Measurements from ENCODE around the gene GDPD4. TPM values are rescaled to one million over a fixed set of nuclear protein-coding genes. Genes with fewer than 3 reads are reported as not detected.

GDPD4 gene
- total and polyA plus RNA-seq, 9 of the 15 experiments (the other 6 are each of a cell fraction or from before 2014, with no cell fraction given) = 0.40 TPM; not detected in 8

GRCh38 chr11:77201370-77201769 lies 100.1 kb downstream of the GDPD4 start:
- H3K27ac ChIP-seq (ENCODE audit: extremely low read depth, low read depth, low read length) = no peak overlapping the region
- H3K4me1 ChIP-seq (replicated peaks in 1 of 2; ENCODE audit: control insufficient read depth in 2 of 2, insufficient read depth in 2 of 2, low read length in 2 of 2) = peaks cover 2 to 8% of the 10 kb centered on the region in 2 experiments; a peak in 3 of 5 replicates
- H3K9ac ChIP-seq (ENCODE audit: insufficient read depth in 1 of 2, low read depth in 2 of 2, low read length in 2 of 2) = no peak overlapping the region; a peak in 1 of 4 replicates
- H3K79me2 ChIP-seq (ENCODE audit: control insufficient read depth, insufficient read depth, low read length) = no peaks in the 10 kb centered on the region
- ATAC-seq (no peak), DNase-seq (ENCODE audit: extremely low read depth in 1 of 4, low spot score in 3 of 4) (no peak), FAIRE-seq (no peak)
- H3K9me3 ChIP-seq (replicated peaks; ENCODE audit: control insufficient read depth, insufficient read depth, low read depth, low read length) = no peaks in the 10 kb centered on the region
- no peaks in the 10 kb centered on the region for H3K36me3 ChIP-seq (ENCODE audit: control insufficient read depth, insufficient read depth, low read length)
- WGBS (ENCODE audit: insufficient coverage, low coverage, missing lambda C conversion rate) = 3% methylated on average over 11 of the region's 11 CpGs
- CTCF ChIA-PET (ENCODE audit: low intra/inter-chr PET ratio) = no interaction called here
- H2AFZ ChIP-seq (ENCODE audit: low read depth, low read length) = no peak overlapping the region
- H3K4me3 ChIP-seq = no peak overlapping the region
- no TSS peak for BruUV-seq (replicated peaks)
- in situ Hi-C loops (cut with MboI) (no loop called here), intact Hi-C loops (cut with micrococcal nuclease) (no loop called here)
- H3K9me1 ChIP-seq (ENCODE audit: control insufficient read depth, insufficient read depth, low read length) = peaks cover 2% of the 10 kb centered on the region
- no peak overlapping the region for H3K4me2 ChIP-seq (ENCODE audit: insufficient read depth, low read length)
- H4K20me1 ChIP-seq (replicated peaks; ENCODE audit: control insufficient read depth, insufficient read depth, low read length) = no peaks in the 10 kb centered on the region; the same call in 1 of the 2 replicates
- POLR2A ChIA-PET = no interaction called here
- H3K27me3 ChIP-seq (ENCODE audit: control insufficient read depth in 2 of 2, insufficient read depth in 2 of 2, low read length in 2 of 2) = peaks cover 7 to 58% of the 10 kb centered on the region in 2 experiments; a peak in 4 of 5 replicates
- TF ChIP-seq ZNF134 (CRISPR knock-in tag; conservative IDR thresholded peaks at IDR 0.05) (no peak), VEZF1 (CRISPR knock-in tag; IDR thresholded peaks at IDR 0.05) (no peak), NCOR1 (IDR thresholded peaks at IDR 0.05) (no peak), ZNF133 (CRISPR knock-in tag; IDR thresholded peaks at IDR 0.05) (no peak), NR0B1 (IDR thresholded peaks at IDR 0.05; ENCODE audit: partially characterized antibody) (no peak), TEAD4 (IDR thresholded peaks at IDR 0.05; ENCODE audit: low read length) (no peak), TEAD4 (CRISPR knock-in tag; IDR thresholded peaks at IDR 0.05; ENCODE audit: borderline replicate concordance) (no peak), TBL1XR1 (IDR thresholded peaks at IDR 0.05; ENCODE audit: low read length in 2 of 2) (no peak), GATAD2B (IDR thresholded peaks at IDR 0.05; ENCODE audit: borderline replicate concordance) (no peak), SMARCB1 (IDR thresholded peaks at IDR 0.05; ENCODE audit: insufficient read length, low read depth) (no peak), SMAD4 (CRISPR knock-in tag; conservative IDR thresholded peaks at IDR 0.05) (no peak), ZNF778 (CRISPR knock-in tag; IDR thresholded peaks at IDR 0.05) (no peak), RREB1 (CRISPR knock-in tag; IDR thresholded peaks at IDR 0.05) (no peak), ZNF224 (CRISPR knock-in tag; IDR thresholded peaks at IDR 0.05) (no peak), DIDO1 (tag; IDR thresholded peaks at IDR 0.05; ENCODE audit: low read depth) (no peak)
